Natural killer cell (primary cell): Measurements from ENCODE around the gene ATF7IP2. TPM values are rescaled to one million over a fixed set of nuclear protein-coding genes. Genes with fewer than 3 reads are reported as not detected.
"Not testable (repeated sequence)": the region's sequence is repeated elsewhere in the genome, so short reads cannot be mapped to it uniquely, and the experiment has no call there.

Source experiments
- ATAC-seq, 3 donors: fragments of 150-1000 bp in 2 of 3; fragments of 200-7000 bp in 1 of 3; cut with Tn5 transposase; 1 replicate in 1 of 3; 2 replicates in 2 of 3; pipeline ENCODE4 v1.10.0; 2021; ENCODE audit warnings: mild to moderate bottlenecking in 2 of 3, moderate library complexity in 2 of 3
- DNase-seq, 2 donors: peaks; one replicate each; pipeline versions ENCODE4 v3.0.0 to v3.0.0-alpha.2; 2013 to 2021; ENCODE audit warnings: mixed read lengths in 1 of 2
- H3K27ac ChIP-seq: one replicate; pipeline ENCODE4 v1.5.1; 2013; ENCODE audit warnings: mild to moderate bottlenecking, low read length
- H3K27me3 ChIP-seq: one replicate; pipeline ENCODE4 v1.6.1; 2013; ENCODE audit warnings: low read length; ENCODE audit not compliant: control insufficient read depth, insufficient read depth
- H3K36me3 ChIP-seq: one replicate; pipeline ENCODE4 v1.6.1; 2013; ENCODE audit warnings: low read length; ENCODE audit not compliant: control insufficient read depth, insufficient read depth
- H3K4me1 ChIP-seq: one replicate; pipeline ENCODE4 v1.6.1; 2013; ENCODE audit warnings: low read length; ENCODE audit not compliant: control insufficient read depth, insufficient read depth
- H3K4me3 ChIP-seq: one replicate; pipeline ENCODE4 v1.5.1; 2013; ENCODE audit warnings: low read length
- H3K9me3 ChIP-seq: one replicate; pipeline ENCODE4 v1.6.1; 2013; ENCODE audit warnings: low read length; ENCODE audit not compliant: control insufficient read depth, insufficient read depth
- H3K27ac Mint-ChIP-seq, 2 donors: one replicate each; pipeline ENCODE4 v1.8.0; 2022; ENCODE audit warnings: mild to moderate bottlenecking in 2 of 2, mixed read lengths in 2 of 2, moderate library complexity in 1 of 2
- H3K27me3 Mint-ChIP-seq, 2 donors: one replicate each; pipeline ENCODE4 v1.8.0; 2022; ENCODE audit warnings: low read depth in 2 of 2, mixed read lengths in 2 of 2
- H3K36me3 Mint-ChIP-seq: one replicate; pipeline ENCODE4 v1.8.0; 2022; ENCODE audit warnings: mixed read lengths
- H3K4me1 Mint-ChIP-seq, 2 donors: one replicate each; pipeline ENCODE4 v1.8.0; 2022; ENCODE audit warnings: mixed read lengths in 2 of 2
- H3K4me3 Mint-ChIP-seq: one replicate; pipeline ENCODE4 v1.8.0; 2022; ENCODE audit warnings: mild to moderate bottlenecking, moderate library complexity, mixed read lengths
- H3K9me3 Mint-ChIP-seq, 2 donors: one replicate each; pipeline ENCODE4 v1.8.0; 2022; ENCODE audit warnings: mixed read lengths in 2 of 2
- CTCF ChIP-seq: fragments of 200-600 bp; IDR thresholded peaks from one replicate; pipeline ENCODE4 v1.8.0; 2022; ENCODE audit warnings: antibody characterized with exemption
- WGBS: methylation state at CpG from one replicate; pipeline ENCODE4 v1.1.7; 2013; ENCODE audit warnings: missing lambda C conversion rate; ENCODE audit not compliant: insufficient coverage; 5-methylcytosine and 5-hydroxymethylcytosine counted together
- intact Hi-C: fragments of 100-400 bp; cut with micrococcal nuclease; formaldehyde crosslinking; loops from one replicate; pipeline ENCODE4 v1.14.2; 2022
- total RNA-seq, 4 donors: library from RNA; stranded (reverse); fragments of 120-200 nt in 1 of 4; gene quantifications; one replicate each; pipeline versions ENCODE4 v1.2.3 to v1.2.4, GENCODE V29; 2013 to 2022

Gene ATF7IP2
- total RNA-seq, 3 donors from 2014 or later (not counting 1 experiment from before 2014, with no cell fraction given), result 41.7 to 53.5 (median 43.8) TPM

GRCh38 chr16:10421596-10421995 is 35.7 kb downstream of the ATF7IP2 start:
- Histone ChIP-seq H3K27ac (no peak overlapping the region), H3K36me3 (peaks cover 4% of the 10 kb centered on the region), H3K9me3 (peaks cover 20% of the 10 kb centered on the region), H3K4me3 (no peak overlapping the region), H3K27me3 (no peaks in the 10 kb centered on the region), H3K4me1 (no peaks in the 10 kb centered on the region)
- Mint-ChIP-seq H3K4me3 (no peak overlapping the region), H3K4me1 (peaks cover 0 to 7% of the 10 kb centered on the region in 2 donors), H3K9me3 (peaks cover 14 to 17% of the 10 kb centered on the region in 2 donors), H3K27ac (no peak overlapping the region), H3K36me3 (peaks cover 30% of the 10 kb centered on the region), H3K27me3 (no peaks in the 10 kb centered on the region)
- ATAC-seq (no peak), DNase-seq (no peak)
- 96% methylated on average over 3 of the region's 3 CpGs for WGBS
- no peak for TF ChIP-seq CTCF
- intact Hi-C loops, result no loop called here

GRCh38 chr16:10428433-10429168 is 42.7 kb downstream of the ATF7IP2 start:
- TF ChIP-seq CTCF, result no peak
- Mint-ChIP-seq H3K27me3 (no peaks in the 10 kb centered on the region), H3K27ac (no peak overlapping the region), H3K4me1 (peaks cover 0 to 4% of the 10 kb centered on the region in 2 donors), H3K9me3 (no peaks in the 10 kb centered on the region), H3K4me3 (no peak overlapping the region), H3K36me3 (peaks cover 13% of the 10 kb centered on the region)
- H3K27ac ChIP-seq, result no peak overlapping the region
- no peak overlapping the region for H3K4me3 ChIP-seq
- WGBS, result 100% methylated on average over 2 of the region's 3 CpGs
- H3K27me3 ChIP-seq, result no peaks in the 10 kb centered on the region
- H3K36me3 ChIP-seq, result peaks cover 8% of the 10 kb centered on the region
- DNase-seq (no peak), ATAC-seq (no peak)
- no peaks in the 10 kb centered on the region for H3K4me1 ChIP-seq
- intact Hi-C loops, result no loop called here
- H3K9me3 ChIP-seq, result no peaks in the 10 kb centered on the region

GRCh38 chr16:10429299-10429969 is 43.6 kb downstream of the ATF7IP2 start:
- DNase-seq, H3K4me3 Mint-ChIP-seq, H3K4me1 ChIP-seq, H3K27ac Mint-ChIP-seq, intact Hi-C loops, H3K27me3 Mint-ChIP-seq, H3K9me3 Mint-ChIP-seq, H3K27ac ChIP-seq, H3K9me3 ChIP-seq, H3K27me3 ChIP-seq, ATAC-seq, H3K4me1 Mint-ChIP-seq, H3K4me3 ChIP-seq: not testable (repeated sequence)
- H3K36me3 ChIP-seq, result peaks cover 16% of the 10 kb centered on the region
- WGBS, result 98% methylated on average over 12 of the region's 12 CpGs
- H3K36me3 Mint-ChIP-seq, result peaks cover 22% of the 10 kb centered on the region

GRCh38 chr16:10441726-10442125 is 55.9 kb downstream of the ATF7IP2 start:
- Histone ChIP-seq H3K27ac (no peak overlapping the region), H3K36me3 (peaks cover 26% of the 10 kb centered on the region), H3K27me3 (no peaks in the 10 kb centered on the region), H3K4me1 (no peaks in the 10 kb centered on the region), H3K4me3 (no peak overlapping the region), H3K9me3 (peaks cover 5% of the 10 kb centered on the region)
- no peak for ATAC-seq
- WGBS, result 100% methylated on average over 2 of the region's 3 CpGs
- no peak for DNase-seq
- Mint-ChIP-seq H3K27ac (peak overlapping the region in 1 of 2 donors; percentile 34), H3K4me3 (no peak overlapping the region), H3K9me3 (peaks cover 3 to 5% of the 10 kb centered on the region in 2 donors), H3K27me3 (no peaks in the 10 kb centered on the region), H3K4me1 (no peaks in the 10 kb centered on the region), H3K36me3 (peaks cover 67% of the 10 kb centered on the region)
- intact Hi-C loops, result no loop called here
- no peak for TF ChIP-seq CTCF
